Measurements from ENCODE around the gene SETD2.

- TF ChIP-seq NFIC (IDR thresholded peaks at IDR 0.05) (no peak), YY1 (IDR thresholded peaks at IDR 0.05; ENCODE audit: low read depth) (no peak), MAX (IDR thresholded peaks at IDR 0.05) (no peak), TAF1 (IDR thresholded peaks at IDR 0.05; ENCODE audit: low read depth) (no peak), EGR1 (IDR thresholded peaks at IDR 0.05) (no peak), REST (IDR thresholded peaks at IDR 0.05; ENCODE audit: low read depth) (no peak), USF1 (IDR thresholded peaks at IDR 0.05) (no peak), CREB1 (IDR thresholded peaks at IDR 0.05; ENCODE audit: low read depth) (no peak), EP300 (IDR thresholded peaks at IDR 0.05; ENCODE audit: borderline replicate concordance) (no peak), RAD21 (IDR thresholded peaks at IDR 0.05; ENCODE audit: low read depth) (no peak), ZBTB7A (IDR thresholded peaks at IDR 0.05; ENCODE audit: low read depth) (no peak), TEAD4 (IDR thresholded peaks at IDR 0.05) (no peak), FOXM1 (IDR thresholded peaks at IDR 0.05; ENCODE audit: borderline replicate concordance, low read depth) (no peak), CEBPB (IDR thresholded peaks at IDR 0.05) (no peak)
Observed at GRCh38 chr3:47202542-47202941, 38.6 kb upstream of the SETD2 start.
